ENCODE measurements around the gene SSBP3.

The SSBP3 gene

GRCh38 chr1:54409156-54410142, 3.3 kb upstream of the SSBP3 start:
- DNase-seq (ENCODE audit: low read depth), result no peak

- DNase-seq (ENCODE audit: low read depth), result no peak
Observed at GRCh38 chr1:54408147-54409066, 2.2 kb upstream of the SSBP3 start.

- DNase-seq (ENCODE audit: low read depth), result peak; percentile 70
Observed at GRCh38 chr1:54407404-54408146, 1.4 kb upstream of the SSBP3 start.

DNA sequence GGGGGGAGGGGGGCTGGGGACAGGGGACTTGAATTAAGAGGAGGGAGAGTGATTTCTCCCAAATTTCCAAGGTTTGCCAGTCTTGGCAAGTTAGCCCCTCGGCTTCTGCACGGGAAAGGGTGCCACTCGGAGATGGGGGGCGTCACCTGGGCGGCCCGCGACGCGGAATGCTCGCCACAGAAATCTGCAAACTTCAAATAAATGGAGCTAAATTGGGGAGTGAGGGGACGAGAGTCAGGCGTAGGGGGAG, 885 bp upstream of the SSBP3 start:
- no peak for DNase-seq (ENCODE audit: low read depth)

GRCh38 chr1:54405898-54406293, 298 bp downstream of the SSBP3 start:
- no peak for DNase-seq (ENCODE audit: low read depth)

DNA sequence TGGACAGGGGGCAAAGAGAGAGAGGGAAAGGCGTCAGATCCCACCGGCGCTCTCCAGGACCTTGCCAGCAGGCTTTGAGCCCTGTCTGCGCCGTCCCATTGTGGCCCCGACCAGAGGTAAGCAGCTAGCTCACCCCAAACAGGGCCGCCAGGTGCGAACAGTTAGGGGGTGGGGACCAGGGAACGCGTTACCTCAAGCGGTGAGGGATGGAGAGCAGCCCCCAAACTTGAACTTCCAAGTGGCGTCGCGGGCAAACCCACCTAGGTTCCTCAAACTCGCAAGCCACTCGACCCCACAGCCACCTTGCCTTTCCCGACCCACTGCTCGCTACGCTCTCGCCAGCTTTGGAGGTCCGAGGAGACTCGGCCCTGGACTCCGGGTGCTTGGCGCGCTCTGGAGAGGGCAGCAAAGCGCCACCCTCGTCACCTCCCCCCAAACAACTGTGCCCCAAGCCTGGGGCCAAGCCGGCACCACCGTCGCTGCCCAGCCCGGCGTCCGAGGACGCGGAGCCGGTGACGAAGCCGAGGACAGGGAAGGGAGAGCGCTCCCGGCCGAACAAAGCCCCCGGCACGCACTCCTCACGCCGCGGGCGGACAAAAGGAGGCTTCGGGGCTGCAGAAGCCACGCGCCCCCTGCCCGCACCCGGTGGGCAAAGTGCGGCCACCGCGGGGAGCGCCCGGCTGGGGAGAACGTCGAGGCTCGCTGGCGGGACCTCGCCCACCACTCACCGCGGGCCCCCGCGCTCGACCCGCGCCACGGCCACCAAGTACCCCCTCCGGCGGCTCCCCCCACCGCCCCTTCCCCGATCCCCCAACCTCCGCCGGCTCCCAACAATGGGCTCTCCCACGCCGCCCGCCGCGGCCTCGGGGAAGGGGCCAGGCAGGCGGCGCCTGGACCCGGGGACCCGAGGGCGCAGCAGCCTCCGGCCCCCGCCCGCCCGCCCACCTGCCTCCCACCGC, 976 bp downstream of the SSBP3 start:
- DNase-seq (ENCODE audit: low read depth), result no peak

GRCh38 chr1:54404263-54404662, 1.9 kb downstream of the SSBP3 start:
- no peak for DNase-seq (ENCODE audit: low read depth)

GRCh38 chr1:54403808-54404261, 2.4 kb downstream of the SSBP3 start:
- no peak for DNase-seq (ENCODE audit: low read depth)

DNA sequence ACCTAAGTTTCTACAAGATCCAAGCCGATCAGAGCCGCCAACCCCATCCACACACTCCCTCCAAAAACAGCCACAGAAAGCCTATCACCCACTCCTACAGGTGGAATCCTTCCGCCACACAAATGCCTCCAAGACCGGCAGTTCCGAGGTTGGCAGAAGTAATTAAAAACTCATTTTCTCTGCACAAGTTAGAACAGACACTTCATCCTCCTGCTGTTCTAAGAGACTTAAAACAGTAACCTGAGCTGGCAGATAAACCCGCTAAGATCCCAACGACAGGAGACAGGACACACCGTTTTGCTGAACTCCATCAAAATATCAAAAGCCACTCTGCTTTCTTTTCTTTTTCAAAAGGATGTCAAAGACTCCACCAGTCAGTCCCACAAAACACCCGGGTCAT, 2.8 kb downstream of the SSBP3 start:
- no peak for DNase-seq (ENCODE audit: low read depth)

- DNase-seq (ENCODE audit: low read depth), result no peak
Observed at GRCh38 chr1:54402896-54403295, 3.3 kb downstream of the SSBP3 start.

DNA sequence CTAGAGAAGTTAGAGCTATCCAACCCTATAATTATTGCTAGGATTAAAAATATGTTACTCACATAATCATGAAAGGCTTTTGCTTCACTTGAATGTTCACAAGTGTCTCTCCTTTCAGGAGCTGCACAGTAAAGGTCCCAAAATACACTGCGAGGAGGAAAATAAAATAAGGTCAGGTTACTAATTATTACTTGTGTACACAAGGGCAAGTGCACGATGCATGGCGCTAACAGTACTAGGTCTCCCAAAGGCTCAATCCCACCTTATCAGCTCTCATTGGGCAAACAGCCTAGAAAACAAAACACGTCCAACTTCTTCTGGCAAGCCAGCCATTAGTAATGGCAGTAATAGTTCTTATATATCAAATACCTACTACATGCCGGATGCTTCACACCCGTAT, 4.4 kb downstream of the SSBP3 start:
- DNase-seq (ENCODE audit: low read depth), result no peak

- DNase-seq (ENCODE audit: low read depth), result no peak
Observed at GRCh38 chr1:54400329-54400728, 5.9 kb downstream of the SSBP3 start.

GRCh38 chr1:54399765-54400164, 6.4 kb downstream of the SSBP3 start:
- no peak for DNase-seq (ENCODE audit: low read depth)

DNA sequence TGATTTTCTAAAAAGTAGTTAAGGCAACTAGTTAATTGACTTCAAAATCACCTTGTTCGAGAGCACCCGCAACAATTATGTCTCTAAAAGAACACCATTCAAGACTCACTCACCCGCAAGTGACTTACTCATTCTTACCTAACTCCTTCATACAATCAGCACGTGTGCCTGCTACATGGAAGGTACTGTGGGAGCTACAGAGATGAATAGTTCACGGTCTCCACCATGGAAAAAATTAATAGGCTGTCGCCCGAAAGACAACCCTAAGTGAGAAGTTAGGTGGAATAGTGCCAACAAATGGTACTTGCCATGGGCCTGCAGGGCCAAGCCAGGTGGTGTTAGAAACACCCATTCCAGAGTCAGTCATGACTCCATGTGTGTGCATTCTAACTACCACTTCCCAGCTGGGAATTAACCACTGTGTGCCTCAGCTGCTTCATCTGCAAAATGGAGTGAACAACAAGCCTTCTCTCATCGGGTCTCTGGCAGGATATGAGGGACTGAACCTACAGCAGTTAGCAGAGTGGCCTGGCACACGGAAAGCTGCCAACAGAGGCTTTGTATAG, 7.1 kb downstream of the SSBP3 start:
- no peak for DNase-seq (ENCODE audit: low read depth)

GRCh38 chr1:54397980-54398379, 8.2 kb downstream of the SSBP3 start:
- no peak for DNase-seq (ENCODE audit: low read depth)

GRCh38 chr1:54397090-54397591, 9.1 kb downstream of the SSBP3 start:
- DNase-seq (ENCODE audit: low read depth), result no peak

DNA sequence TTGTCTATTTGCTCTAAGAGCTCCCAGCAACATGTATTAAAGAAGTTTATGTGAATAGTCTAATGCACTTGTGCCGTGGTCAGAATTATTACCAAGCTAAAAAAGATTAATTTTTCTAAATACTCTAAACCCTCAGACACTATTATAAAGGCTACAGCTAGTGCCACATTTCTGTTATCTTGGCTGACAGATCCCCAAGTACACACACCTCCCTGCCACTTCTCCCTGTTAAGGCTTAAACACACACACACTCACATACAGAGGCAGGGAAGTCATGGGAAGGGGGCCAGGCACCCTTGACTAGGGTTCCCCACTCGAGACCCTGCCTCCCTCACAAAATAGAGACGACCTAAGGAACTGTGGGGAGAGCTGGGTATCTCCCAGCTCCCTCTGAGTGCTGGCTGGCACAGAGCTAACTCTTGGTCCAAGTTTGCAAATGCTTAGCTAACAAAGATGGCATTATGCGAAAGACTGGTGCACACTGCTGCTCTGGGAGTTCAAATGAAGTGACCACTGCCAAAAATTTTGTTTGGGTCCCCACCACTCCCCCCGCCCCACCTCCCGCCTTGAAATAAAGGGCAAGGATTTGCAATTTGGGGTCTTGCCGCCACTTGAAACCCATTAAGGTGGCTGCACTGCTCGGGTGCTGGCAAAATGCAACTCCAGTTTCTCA, 9.8 kb downstream of the SSBP3 start:
- DNase-seq (ENCODE audit: low read depth), result no peak

DNA sequence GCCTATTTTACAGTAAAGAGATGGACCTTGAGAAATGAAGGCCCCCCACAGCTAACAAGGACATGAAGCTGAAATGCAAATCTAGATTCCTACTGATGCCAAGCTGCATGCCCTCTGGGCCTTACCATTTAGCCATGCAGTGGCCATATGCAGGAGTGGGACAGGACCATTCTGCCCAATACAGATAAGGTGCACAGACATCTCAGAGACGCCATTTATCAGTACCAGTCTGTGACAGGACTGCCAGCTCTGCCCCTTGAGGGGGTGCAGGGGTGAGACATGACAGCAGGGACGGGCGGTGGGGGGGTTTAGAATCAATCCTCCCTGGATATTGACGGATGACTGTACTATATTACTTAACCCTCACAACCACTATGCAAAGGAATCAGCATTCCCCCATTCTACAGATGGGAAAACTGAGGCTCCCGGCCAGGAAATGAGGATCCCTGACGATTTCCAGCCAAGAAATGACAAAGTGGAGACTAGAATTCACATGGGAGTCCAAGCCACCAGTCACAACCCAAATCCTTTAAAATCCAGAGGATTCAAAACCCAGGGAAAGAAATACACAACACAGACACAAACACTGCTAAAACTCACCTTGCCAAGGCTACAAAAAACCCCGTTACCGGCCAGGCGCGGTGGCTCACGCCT, 10.8 kb downstream of the SSBP3 start:
- no peak for DNase-seq (ENCODE audit: low read depth)

DNA sequence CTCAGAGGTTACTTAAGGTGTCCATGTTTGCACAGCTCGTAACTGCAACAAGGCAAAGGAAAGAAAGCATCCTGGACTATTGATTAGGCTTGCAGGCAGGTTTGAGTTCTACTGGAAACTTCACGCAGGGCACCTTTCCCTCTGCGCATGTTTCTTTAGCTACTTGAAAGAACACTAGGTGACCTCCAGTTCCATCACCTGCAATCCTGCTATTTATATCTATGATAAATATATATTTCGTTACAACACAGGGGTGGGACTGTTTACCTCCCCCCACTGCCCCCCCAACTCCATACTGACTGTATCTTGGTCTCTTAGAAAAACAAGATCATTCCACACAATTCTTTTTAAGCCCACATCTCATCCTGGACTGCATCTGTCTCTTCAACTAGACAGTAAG, 12.1 kb downstream of the SSBP3 start:
- no peak for DNase-seq (ENCODE audit: low read depth)
